T-cell (primary cell): ENCODE data around the gene RRP9. TPM values are rescaled to one million over a fixed set of nuclear protein-coding genes. Genes with fewer than 3 reads are reported as not detected.

Experiments
- ATAC-seq, 4 experiments: fragments of 200-7000 bp in 3 of 4; fragments of 150-1000 bp in 1 of 4; cut with Tn5 transposase; replicated peaks in 1 of 4; 1 replicate in 3 of 4; 2 replicates in 1 of 4; pipeline ENCODE4 v1.10.0; 2021; ENCODE audit warnings: moderate library complexity in 3 of 4, mild to moderate bottlenecking in 2 of 4, moderate number of reproducible peaks in 1 of 4
- CTCF ChIA-PET, 2 donors: fragments of 300-600 bp; sonication (Branson Sonifier 250); formaldehyde crosslinking; loops; one replicate each; lab custom pipeline; 2022; ENCODE audit warnings: antibody characterized with exemption in 2 of 2; lab: Charles Lee
- POLR2A ChIA-PET, 2 donors: fragments of 300-600 bp; sonication (Branson Sonifier 250); formaldehyde crosslinking; loops; one replicate each; lab custom pipeline; 2022; ENCODE audit warnings: antibody characterized with exemption in 2 of 2; lab: Charles Lee
- DNase-seq, 35 experiments: peaks; one replicate each; pipeline versions ENCODE4 v3.0.0 to v3.0.0-alpha.2; 2013 to 2023
- H3K27ac ChIP-seq: one replicate; pipeline ENCODE4 v1.5.1; 2013; ENCODE audit warnings: low read length
- H3K27me3 ChIP-seq, 2 experiments: replicated peaks in 1 of 2; 1 replicate in 1 of 2; 2 replicates in 1 of 2; pipeline versions ENCODE4 v1.6.1 to v1.7.0; 2013; ENCODE audit warnings: low read length in 1 of 2, mixed read lengths in 1 of 2; ENCODE audit not compliant: control insufficient read depth in 2 of 2, insufficient read depth in 2 of 2; ENCODE audit errors: extremely low read depth in 1 of 2
- H3K36me3 ChIP-seq, 2 donors: 1 replicate in 1 of 2; 2 replicates in 1 of 2; pipeline versions ENCODE4 v1.6.1 to v1.7.0; 2013; ENCODE audit warnings: low read length in 1 of 2; ENCODE audit not compliant: control insufficient read depth in 2 of 2, insufficient read depth in 1 of 2; ENCODE audit errors: extremely low read depth in 1 of 2
- H3K4me1 ChIP-seq, 2 experiments: 1 replicate in 1 of 2; 2 replicates in 1 of 2; pipeline versions ENCODE4 v1.6.1 to v1.7.0; 2013; ENCODE audit warnings: low read length in 2 of 2, mixed read lengths in 1 of 2; ENCODE audit not compliant: insufficient read depth in 2 of 2, control insufficient read depth in 1 of 2; ENCODE audit errors: extremely low read depth in 1 of 2
- H3K4me3 ChIP-seq, 2 donors: 1 replicate in 1 of 2; 2 replicates in 1 of 2; pipeline versions ENCODE4 v1.5.1 to v1.7.0; 2013; ENCODE audit warnings: mild to moderate bottlenecking in 2 of 2, low read length in 1 of 2, moderate library complexity in 1 of 2; ENCODE audit not compliant: control insufficient read depth in 1 of 2; ENCODE audit errors: extremely low read depth in 1 of 2
- H3K9me3 ChIP-seq: 2 replicates; pipeline ENCODE4 v1.7.0; 2013
- H3K27ac Mint-ChIP-seq, 2 donors: one replicate each; pipeline ENCODE4 v1.8.0; 2020 to 2021; ENCODE audit warnings: mild to moderate bottlenecking in 2 of 2, mixed read lengths in 2 of 2
- H3K27me3 Mint-ChIP-seq, 2 donors: one replicate each; pipeline ENCODE4 v1.8.0; 2021 to 2022; ENCODE audit warnings: mixed read lengths in 2 of 2
- H3K36me3 Mint-ChIP-seq: one replicate; pipeline ENCODE4 v1.8.0; 2021; ENCODE audit warnings: mixed read lengths
- H3K4me1 Mint-ChIP-seq, 3 donors: one replicate each; pipeline ENCODE4 v1.8.0; 2020 to 2022; ENCODE audit warnings: mixed read lengths in 3 of 3, mild to moderate bottlenecking in 1 of 3
- H3K4me3 Mint-ChIP-seq, 3 donors: one replicate each; pipeline ENCODE4 v1.8.0; 2020 to 2022; ENCODE audit warnings: mild to moderate bottlenecking in 3 of 3, mixed read lengths in 3 of 3, moderate library complexity in 3 of 3
- H3K9me3 Mint-ChIP-seq, 3 donors: one replicate each; pipeline ENCODE4 v1.8.0; 2020 to 2022; ENCODE audit warnings: mixed read lengths in 3 of 3
- WGBS: methylation state at CpG from one replicate; pipeline ENCODE4 v1.1.5; 2013; ENCODE audit warnings: missing lambda C conversion rate; ENCODE audit not compliant: insufficient coverage; 5-methylcytosine and 5-hydroxymethylcytosine counted together
- total RNA-seq, 35 experiments: library from RNA in 6 of 35; stranded (reverse) in 6 of 35; fragments of 120-200 nt in 1 of 35; gene quantifications; one replicate each; pipeline versions ENCODE4 v1.2.1 to v1.2.4 and lab custom pipeline; 2013 to 2026

The RRP9 gene
- total RNA-seq, 5 donors from 2014 or later (not counting 1 experiment from before 2014, with no cell fraction given): 11.4 to 20.5 (median 18.3) TPM

DNA sequence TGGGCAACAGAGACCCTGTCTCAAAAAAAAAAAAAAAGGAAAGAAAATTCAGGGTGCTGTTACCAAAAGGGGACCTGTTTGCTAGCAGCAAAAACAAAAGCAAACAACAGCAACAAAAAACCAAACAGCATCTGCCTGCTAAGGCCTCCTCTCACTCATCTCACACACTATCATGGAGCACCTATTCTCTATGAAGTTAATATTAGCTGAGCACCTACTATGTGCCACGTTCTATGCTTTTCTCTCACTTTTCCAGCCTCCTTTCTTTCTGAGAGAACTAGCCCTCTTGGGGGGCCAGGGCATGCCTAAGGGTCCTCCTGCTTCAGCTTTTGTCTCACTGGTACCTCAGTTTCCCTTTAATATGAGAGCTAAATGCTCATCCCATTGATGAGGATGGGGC is 13.0 kb upstream of the RRP9 start:
- no CpG with 5 or more reads among the region's 1 CpG for WGBS
- Mint-ChIP-seq H3K9me3 (no peaks in the 10 kb centered on the region), H3K27me3 (peaks cover 20 to 37% of the 10 kb centered on the region in 2 donors), H3K36me3 (peaks cover 11% of the 10 kb centered on the region), H3K4me1 (peaks cover 5 to 7% (median 6%) of the 10 kb centered on the region in 3 donors), H3K27ac (no peak overlapping the region), H3K4me3 (peak overlapping the region in 1 of 3 donors; percentile 57)
- no peaks in the 10 kb centered on the region for H3K36me3 ChIP-seq
- ChIA-PET CTCF (no interaction called here), POLR2A (no interaction called here)
- H3K4me3 ChIP-seq: no peak overlapping the region
- ATAC-seq: no peak
- peaks cover 3 to 49% of the 10 kb centered on the region in 2 experiments for H3K27me3 ChIP-seq
- H3K9me3 ChIP-seq: no peaks in the 10 kb centered on the region
- H3K4me1 ChIP-seq: peaks cover 2 to 17% of the 10 kb centered on the region in 2 experiments
- no peak for DNase-seq
- no peak overlapping the region for H3K27ac ChIP-seq

DNA sequence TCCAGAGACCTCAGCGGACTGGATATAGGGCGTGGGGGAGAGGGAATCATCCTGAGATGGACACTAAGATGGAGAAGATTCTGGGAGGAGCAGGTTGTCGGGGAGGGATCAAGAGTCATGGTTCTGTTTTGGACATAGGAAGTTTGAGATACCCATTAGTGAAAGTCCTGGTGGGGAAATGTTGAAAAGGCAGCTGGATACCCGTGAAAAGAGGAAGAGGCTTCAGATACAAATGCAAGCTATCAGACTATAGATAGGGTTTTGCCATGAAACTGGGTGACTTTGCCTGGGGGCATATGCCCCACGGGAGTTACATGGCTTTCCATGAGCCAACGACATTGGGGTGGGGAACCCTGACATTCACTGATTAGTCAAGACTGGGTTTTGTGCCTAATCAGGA is 12.4 kb upstream of the RRP9 start:
- Mint-ChIP-seq H3K9me3 (no peaks in the 10 kb centered on the region), H3K36me3 (peaks cover 7% of the 10 kb centered on the region), H3K27ac (peak overlapping the region in 1 of 2 donors; percentile 25), H3K27me3 (peaks cover 20 to 37% of the 10 kb centered on the region in 2 donors), H3K4me3 (peak overlapping the region in 1 of 3 donors; percentile 32), H3K4me1 (peaks cover 5 to 7% (median 6%) of the 10 kb centered on the region in 3 donors)
- DNase-seq: no peak
- H3K36me3 ChIP-seq: no peaks in the 10 kb centered on the region
- H3K27me3 ChIP-seq: peaks cover 3 to 44% of the 10 kb centered on the region in 2 experiments
- no peak for ATAC-seq
- H3K9me3 ChIP-seq: no peaks in the 10 kb centered on the region
- peaks cover 2 to 17% of the 10 kb centered on the region in 2 experiments for H3K4me1 ChIP-seq
- ChIA-PET CTCF (no interaction called here), POLR2A (no interaction called here)
- WGBS: 64% methylated on average over 6 of the region's 6 CpGs
- H3K4me3 ChIP-seq: no peak overlapping the region
- H3K27ac ChIP-seq: no peak overlapping the region

DNA sequence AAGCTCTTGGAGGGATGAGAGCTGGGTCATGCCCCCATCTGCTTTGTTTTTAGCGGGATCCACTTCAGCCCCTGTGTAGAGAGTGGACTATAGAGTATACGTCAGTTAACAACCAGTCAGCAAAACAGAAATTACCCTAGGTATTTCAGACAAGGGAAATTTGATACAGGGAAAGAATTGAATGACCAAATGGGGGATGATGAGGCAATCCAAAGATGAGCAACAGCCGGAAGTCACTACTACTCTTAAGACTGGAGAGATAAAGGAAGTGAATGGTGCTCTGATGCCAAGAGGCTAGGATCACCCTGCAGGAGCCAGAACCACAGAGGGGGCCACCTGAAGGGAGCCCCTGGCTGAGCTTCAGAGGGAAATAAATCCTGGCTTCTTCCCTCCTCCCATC is 11.7 kb upstream of the RRP9 start:
- Histone ChIP-seq H3K27me3 (peaks cover 3 to 37% of the 10 kb centered on the region in 2 experiments), H3K4me1 (peaks cover 2 to 17% of the 10 kb centered on the region in 2 experiments), H3K4me3 (no peak overlapping the region), H3K27ac (no peak overlapping the region), H3K36me3 (no peaks in the 10 kb centered on the region), H3K9me3 (no peaks in the 10 kb centered on the region)
- DNase-seq (no peak), ATAC-seq (no peak)
- ChIA-PET CTCF (no interaction called here), POLR2A (no interaction called here)
- peak overlapping the region in 1 of 3 donors; percentile 22 for H3K4me3 Mint-ChIP-seq
- H3K27ac Mint-ChIP-seq: peak overlapping the region in 1 of 2 donors; percentile 25
- peaks cover 20 to 35% of the 10 kb centered on the region in 2 donors for H3K27me3 Mint-ChIP-seq
- 100% methylated on average over 1 of the region's 3 CpGs for WGBS
- H3K4me1 Mint-ChIP-seq: peaks cover 5 to 7% (median 6%) of the 10 kb centered on the region in 3 donors
- H3K36me3 Mint-ChIP-seq: peaks cover 8% of the 10 kb centered on the region
- no peaks in the 10 kb centered on the region for H3K9me3 Mint-ChIP-seq

DNA sequence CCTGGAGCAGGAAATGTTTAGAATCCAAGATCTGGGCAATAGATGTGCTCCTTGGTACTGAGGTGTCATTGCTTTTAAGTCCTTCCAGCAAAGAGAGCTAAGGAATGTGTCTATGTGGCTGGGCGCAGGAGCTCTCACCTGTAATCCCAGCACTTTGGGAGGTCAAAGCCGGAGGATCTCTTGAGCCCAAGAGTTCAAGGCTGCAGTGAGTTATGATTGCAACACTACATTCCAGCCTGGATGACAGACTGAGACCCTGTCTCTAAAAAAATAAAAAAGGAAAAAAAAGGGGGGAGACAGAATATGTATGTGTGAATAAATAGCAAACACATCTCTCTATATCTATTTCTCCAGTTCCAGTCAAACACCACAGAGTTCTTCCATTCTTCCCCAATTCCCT is 9.2 kb upstream of the RRP9 start:
- Mint-ChIP-seq H3K36me3 (peaks cover 5% of the 10 kb centered on the region), H3K27ac (no peak overlapping the region), H3K4me1 (peaks cover 0 to 2% (median 0%) of the 10 kb centered on the region in 3 donors), H3K27me3 (peaks cover 20 to 23% of the 10 kb centered on the region in 2 donors), H3K4me3 (no peak overlapping the region), H3K9me3 (no peaks in the 10 kb centered on the region)
- POLR2A ChIA-PET: interaction anchor here in 1 of 2 donors (0.5 kb wide), 1 partner anchor 200 kb away, joined by 3 read pairs; no protein-coding TSS in a partner anchor
- no peak for ATAC-seq
- H3K9me3 ChIP-seq: no peaks in the 10 kb centered on the region
- peaks cover 3 to 17% of the 10 kb centered on the region in 2 experiments for H3K27me3 ChIP-seq
- CTCF ChIA-PET: no interaction called here
- H3K4me3 ChIP-seq: no peak overlapping the region
- no peaks in the 10 kb centered on the region for H3K36me3 ChIP-seq
- no peak overlapping the region for H3K27ac ChIP-seq
- 100% methylated on average over 1 of the region's 2 CpGs for WGBS
- DNase-seq: no peak
- H3K4me1 ChIP-seq: peaks cover 0 to 6% of the 10 kb centered on the region in 2 experiments

DNA sequence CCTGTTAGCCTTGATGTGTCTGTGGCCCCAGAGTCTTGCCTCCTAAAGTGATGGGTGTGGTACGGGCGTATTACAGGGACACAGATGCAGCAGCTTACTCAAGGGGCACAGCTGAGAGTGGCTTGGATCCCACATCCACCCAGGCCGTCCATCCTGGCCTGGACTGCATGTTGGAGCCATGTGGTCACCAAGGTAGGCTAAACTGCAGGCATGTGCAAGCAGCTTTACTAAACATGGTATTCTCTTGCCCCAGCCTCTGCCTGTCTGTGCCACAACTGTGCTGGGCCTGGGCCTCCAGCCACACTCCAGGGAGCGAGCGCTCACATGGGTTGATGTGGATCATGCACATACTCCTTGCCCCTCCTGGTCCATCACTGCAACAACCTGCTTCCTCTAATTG is 7.4 kb upstream of the RRP9 start:
- Mint-ChIP-seq H3K27ac (no peak overlapping the region), H3K36me3 (peaks cover 5% of the 10 kb centered on the region), H3K27me3 (peaks cover 12 to 17% of the 10 kb centered on the region in 2 donors), H3K4me3 (no peak overlapping the region), H3K9me3 (no peaks in the 10 kb centered on the region), H3K4me1 (peaks cover 0 to 1% (median 0%) of the 10 kb centered on the region in 3 donors)
- H3K27ac ChIP-seq: no peak overlapping the region
- POLR2A ChIA-PET: no interaction called here
- 97% methylated on average over 5 of the region's 5 CpGs for WGBS
- CTCF ChIA-PET: no interaction called here
- H3K27me3 ChIP-seq: peaks cover 0 to 4% of the 10 kb centered on the region in 2 experiments
- H3K36me3 ChIP-seq: no peaks in the 10 kb centered on the region
- DNase-seq (no peak), ATAC-seq (no peak)
- no peaks in the 10 kb centered on the region for H3K4me1 ChIP-seq
- H3K4me3 ChIP-seq: no peak overlapping the region
- H3K9me3 ChIP-seq: no peaks in the 10 kb centered on the region

DNA sequence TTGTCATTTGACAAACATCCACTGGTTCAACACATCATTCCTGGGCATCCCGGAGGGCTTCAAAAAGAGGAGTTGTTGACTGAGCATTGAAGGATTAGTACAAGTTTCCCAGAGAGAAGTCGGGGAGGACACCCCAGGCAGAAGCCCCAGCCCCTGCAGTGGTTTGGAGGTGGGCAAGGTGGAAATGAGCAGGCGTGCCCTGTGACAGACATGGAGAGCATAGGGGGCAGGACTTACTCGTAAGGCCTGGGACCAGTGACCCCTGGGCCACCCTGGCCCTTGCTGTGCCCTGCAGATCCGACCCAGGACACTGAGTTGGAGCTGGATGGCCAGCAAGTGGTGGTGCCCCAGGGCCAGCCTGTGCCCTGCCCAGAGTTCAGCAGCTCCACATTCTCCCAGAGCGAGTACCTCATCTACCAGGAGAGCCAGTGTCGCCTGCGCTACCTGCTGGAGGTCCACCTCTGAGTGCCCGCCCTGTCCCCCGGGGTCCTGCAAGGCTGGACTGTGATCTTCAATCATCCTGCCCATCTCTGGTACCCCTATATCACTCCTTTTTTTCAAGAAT is 6.4 kb upstream of the RRP9 start:
- Mint-ChIP-seq H3K36me3 (peaks cover 5% of the 10 kb centered on the region), H3K27ac (no peak overlapping the region), H3K27me3 (peaks cover 4 to 6% of the 10 kb centered on the region in 2 donors), H3K4me3 (no peak overlapping the region), H3K9me3 (no peaks in the 10 kb centered on the region), H3K4me1 (peaks cover under 1 to 6% (median 2%) of the 10 kb centered on the region in 3 donors)
- H3K4me1 ChIP-seq: peaks cover 0 to 6% of the 10 kb centered on the region in 2 experiments
- ChIA-PET POLR2A (no interaction called here), CTCF (no interaction called here)
- no peaks in the 10 kb centered on the region for H3K36me3 ChIP-seq
- ATAC-seq (no peak), DNase-seq (no peak)
- H3K9me3 ChIP-seq: no peaks in the 10 kb centered on the region
- no peaks in the 10 kb centered on the region for H3K27me3 ChIP-seq
- no peak overlapping the region for H3K27ac ChIP-seq
- no peak overlapping the region for H3K4me3 ChIP-seq
- 89% methylated on average over 9 of the region's 10 CpGs for WGBS
